Measurements from ENCODE around the gene FABP7. TPM values are rescaled to one million over a fixed set of nuclear protein-coding genes. Genes with fewer than 3 reads are reported as not detected.

FABP7 gene
- total and polyA plus RNA-seq, 2 donors (not counting 1 experiment from before 2014, with no cell fraction given), result not detected

- Histone ChIP-seq H3K27ac (ENCODE audit: insufficient read depth, low read length) (no peak overlapping the region), H3K9ac (ENCODE audit: insufficient read depth, low read length) (no peak overlapping the region), H2AFZ (ENCODE audit: low read length) (no peak overlapping the region), H3K4me2 (ENCODE audit: extremely low read depth, insufficient read depth, low read length) (no peak overlapping the region), H3K9me3 (ENCODE audit: control insufficient read depth, insufficient read depth, low read depth, low read length) (no peaks in the 10 kb centered on the region), H3K27me3 (ENCODE audit: control insufficient read depth, insufficient read depth, low read length) (no peaks in the 10 kb centered on the region), H3K4me3 (replicated peaks in 1 of 4; ENCODE audit: control extremely low read depth in 1 of 4, insufficient read depth in 1 of 4, low read depth in 3 of 4, low read length in 4 of 4) (no peak overlapping the region), H3K79me2 (ENCODE audit: control insufficient read depth, insufficient read depth, low read length) (no peaks in the 10 kb centered on the region), H4K20me1 (ENCODE audit: control insufficient read depth, extremely low read depth, insufficient read depth, low read length) (no peaks in the 10 kb centered on the region), H3K36me3 (ENCODE audit: control insufficient read depth, insufficient read depth, low read length) (no peaks in the 10 kb centered on the region), H3K4me1 (ENCODE audit: control insufficient read depth, extremely low read depth, insufficient read depth, low read length) (no peaks in the 10 kb centered on the region)
- TF ChIP-seq EZH2 (IDR thresholded peaks at IDR 0.05; ENCODE audit: low read length, missing control alignments) (no peak), CTCF (conservative IDR thresholded peaks at IDR 0.05 in 1 of 2, IDR thresholded peaks at IDR 0.05 in 1 of 2; ENCODE audit: low read depth in 1 of 2, low read length in 2 of 2) (no peak)
- DNase-seq (ENCODE audit: low read depth in 2 of 2), result no peak
Measured at GRCh38 chr6:122751326-122751725, 28.2 kb upstream of the FABP7 start.

- no peaks in the 10 kb centered on the region for H3K27me3 ChIP-seq (ENCODE audit: control insufficient read depth, insufficient read depth, low read length)
- H3K36me3 ChIP-seq (ENCODE audit: control insufficient read depth, insufficient read depth, low read length), result no peaks in the 10 kb centered on the region
- H3K27ac ChIP-seq (ENCODE audit: insufficient read depth, low read length), result no peak overlapping the region
- DNase-seq (ENCODE audit: low read depth in 2 of 2), result no peak
- no peak overlapping the region for H3K4me3 ChIP-seq (replicated peaks in 1 of 4; ENCODE audit: control extremely low read depth in 1 of 4, insufficient read depth in 1 of 4, low read depth in 3 of 4, low read length in 4 of 4)
- no peak overlapping the region for H3K9ac ChIP-seq (ENCODE audit: insufficient read depth, low read length)
- H3K4me2 ChIP-seq (ENCODE audit: extremely low read depth, insufficient read depth, low read length), result no peak overlapping the region
- H3K9me3 ChIP-seq (ENCODE audit: control insufficient read depth, insufficient read depth, low read depth, low read length), result no peaks in the 10 kb centered on the region
- H2AFZ ChIP-seq (ENCODE audit: low read length), result no peak overlapping the region
- no peaks in the 10 kb centered on the region for H4K20me1 ChIP-seq (ENCODE audit: control insufficient read depth, extremely low read depth, insufficient read depth, low read length)
- TF ChIP-seq CTCF (conservative IDR thresholded peaks at IDR 0.05 in 1 of 2, IDR thresholded peaks at IDR 0.05 in 1 of 2; ENCODE audit: low read depth in 1 of 2, low read length in 2 of 2), result no peak
- no peak for TF ChIP-seq EZH2 (IDR thresholded peaks at IDR 0.05; ENCODE audit: low read length, missing control alignments)
- H3K4me1 ChIP-seq (ENCODE audit: control insufficient read depth, extremely low read depth, insufficient read depth, low read length), result no peaks in the 10 kb centered on the region
- H3K79me2 ChIP-seq (ENCODE audit: control insufficient read depth, insufficient read depth, low read length), result no peaks in the 10 kb centered on the region
Measured at GRCh38 chr6:122752459-122752858, 27.1 kb upstream of the FABP7 start.

- Histone ChIP-seq H3K79me2 (ENCODE audit: control insufficient read depth, insufficient read depth, low read length) (no peaks in the 10 kb centered on the region), H3K4me2 (ENCODE audit: extremely low read depth, insufficient read depth, low read length) (peak overlapping the region; percentile 19), H3K27me3 (ENCODE audit: control insufficient read depth, insufficient read depth, low read length) (no peaks in the 10 kb centered on the region), H3K9me3 (ENCODE audit: control insufficient read depth, insufficient read depth, low read depth, low read length) (no peaks in the 10 kb centered on the region), H3K36me3 (ENCODE audit: control insufficient read depth, insufficient read depth, low read length) (no peaks in the 10 kb centered on the region), H3K4me3 (replicated peaks in 1 of 4; ENCODE audit: control extremely low read depth in 1 of 4, insufficient read depth in 1 of 4, low read depth in 3 of 4, low read length in 4 of 4) (no peak overlapping the region), H3K27ac (ENCODE audit: insufficient read depth, low read length) (no peak overlapping the region), H3K9ac (ENCODE audit: insufficient read depth, low read length) (no peak overlapping the region), H3K4me1 (ENCODE audit: control insufficient read depth, extremely low read depth, insufficient read depth, low read length) (no peaks in the 10 kb centered on the region), H2AFZ (ENCODE audit: low read length) (peak overlapping the region; percentile 20), H4K20me1 (ENCODE audit: control insufficient read depth, extremely low read depth, insufficient read depth, low read length) (no peaks in the 10 kb centered on the region)
- TF ChIP-seq CTCF (conservative IDR thresholded peaks at IDR 0.05 in 1 of 2, IDR thresholded peaks at IDR 0.05 in 1 of 2; ENCODE audit: low read depth in 1 of 2, low read length in 2 of 2), result no peak
- TF ChIP-seq EZH2 (IDR thresholded peaks at IDR 0.05; ENCODE audit: low read length, missing control alignments), result no peak
- DNase-seq (ENCODE audit: low read depth in 2 of 2), result no peak
Measured at GRCh38 chr6:122753000-122753687, 26.4 kb upstream of the FABP7 start.

All from fibroblast of lung (primary cell).